HepG2 (cell line): Measurements from ENCODE around the gene TANGO2. TPM values are rescaled to one million over a fixed set of nuclear protein-coding genes. Genes with fewer than 3 reads are reported as not detected.

Experiments used
- KDM2A ChIP-seq: sonication (generic); formaldehyde crosslinking; IDR thresholded peaks from 2 replicates; pipeline ENCODE4 v1.4.0; 2020; ENCODE audit warnings: low read depth, missing genetic modification reagents, borderline replicate concordance
- MTF2 ChIP-seq: sonication (generic); formaldehyde crosslinking; IDR thresholded peaks from 2 replicates; pipeline ENCODE4 v1.5.0; 2020; ENCODE audit warnings: missing genetic modification reagents, borderline replicate concordance
- MYNN ChIP-seq: sonication (generic); formaldehyde crosslinking; IDR thresholded peaks from 2 replicates; pipeline ENCODE4 v1.4.0; 2020; ENCODE audit warnings: mild to moderate bottlenecking, low read depth, missing genetic modification reagents
- NFKBIZ ChIP-seq: IDR thresholded peaks from 2 replicates; pipeline ENCODE4 v1.6.1; 2018; ENCODE audit warnings: missing genetic modification reagents, missing compliant biosample characterization
- NONO ChIP-seq, 2 experiments: fragments of 450-650 bp in 1 of 2; sonication (generic) in 1 of 2; formaldehyde crosslinking in 1 of 2; IDR thresholded peaks in 1 of 2; conservative IDR thresholded peaks in 1 of 2; 2 replicates each; pipeline versions ENCODE4 v1.6.1 to v1.8.0; 2017 to 2022; ENCODE audit warnings: mild to moderate bottlenecking in 1 of 2, missing genetic modification reagents in 1 of 2, moderate library complexity in 1 of 2
- TCF12 ChIP-seq, 2 experiments: fragments of 450-650 bp in 1 of 2; sonication (generic) in 1 of 2; formaldehyde crosslinking in 1 of 2; IDR thresholded peaks; 2 replicates each; pipeline versions ENCODE4 v1.6.1 to v1.8.0; 2017 to 2022; ENCODE audit warnings: antibody characterized with exemption in 1 of 2, mild to moderate bottlenecking in 1 of 2, missing genetic modification reagents in 1 of 2, moderate library complexity in 1 of 2
- ZEB1 ChIP-seq: IDR thresholded peaks from 2 replicates; pipeline ENCODE4 v1.6.1; 2012; ENCODE audit warnings: mild to moderate bottlenecking, low read depth, inconsistent platforms; ENCODE audit not compliant: insufficient replicate concordance
- ZMYM2 ChIP-seq: sonication (generic); formaldehyde crosslinking; IDR thresholded peaks from 2 replicates; pipeline ENCODE4 v1.8.0; 2022; ENCODE audit warnings: mild to moderate bottlenecking, missing genetic modification reagents
- ZNF30 ChIP-seq: sonication (generic); formaldehyde crosslinking; IDR thresholded peaks from 2 replicates; pipeline ENCODE4 v1.5.0; 2020; ENCODE audit warnings: mild to moderate bottlenecking, missing genetic modification reagents
- ZNF460 ChIP-seq: sonication (generic); formaldehyde crosslinking; IDR thresholded peaks from 2 replicates; pipeline ENCODE4 v1.5.1; 2020; ENCODE audit warnings: missing genetic modification reagents, mild to moderate bottlenecking, borderline replicate concordance
- ZNF589 ChIP-seq: sonication (generic); formaldehyde crosslinking; conservative IDR thresholded peaks from 2 replicates; pipeline ENCODE4 v1.8.0; 2022; ENCODE audit warnings: mild to moderate bottlenecking, moderate library complexity, missing genetic modification reagents
- ZNF607 ChIP-seq: sonication (generic); formaldehyde crosslinking; IDR thresholded peaks from 2 replicates; pipeline ENCODE4 v1.5.1; 2020; ENCODE audit warnings: missing genetic modification reagents, mild to moderate bottlenecking, borderline replicate concordance
- ZNF747 ChIP-seq: sonication (generic); formaldehyde crosslinking; IDR thresholded peaks from 2 replicates; pipeline ENCODE4 v1.8.1; 2023; ENCODE audit warnings: missing genetic modification reagents, mild to moderate bottlenecking, borderline replicate concordance
- ZNF780A ChIP-seq: sonication (generic); formaldehyde crosslinking; IDR thresholded peaks from 2 replicates; pipeline ENCODE4 v1.8.0; 2022; ENCODE audit warnings: mild to moderate bottlenecking, missing genetic modification reagents, moderate library complexity
- ZNF816 ChIP-seq: sonication (generic); formaldehyde crosslinking; IDR thresholded peaks from 2 replicates; pipeline ENCODE4 v1.8.0; 2022; ENCODE audit warnings: missing genetic modification reagents, mild to moderate bottlenecking, borderline replicate concordance
- ZSCAN29 ChIP-seq: sonication (generic); formaldehyde crosslinking; conservative IDR thresholded peaks from 2 replicates; pipeline ENCODE4 v1.4.0; 2020; ENCODE audit warnings: mild to moderate bottlenecking, missing genetic modification reagents
- polyA plus RNA-seq, 8 experiments: library from polyadenylated mRNA; depleted of rRNA in 3 of 8; stranded (reverse) in 7 of 8; unstranded in 1 of 8; fragments of >200 nt; fragmentation: Illumina TruSeq in 4 of 8; extraction: Trizol in 4 of 8; gene quantifications; 2 replicates each; pipeline versions ENCODE4 v1.2.1 to v1.2.3, GENCODE V29; 2011 to 2016; ENCODE audit warnings: low read depth in 4 of 8, missing spikeins in 1 of 8, mixed read lengths in 1 of 8; ENCODE audit not compliant: insufficient read depth in 1 of 8
- total RNA-seq, 5 experiments: library from RNA; depleted of rRNA; stranded (reverse); fragments of >200 nt; fragmentation: Illumina TruSeq; extraction: Trizol; gene quantifications; 2 replicates each; pipeline ENCODE4 v1.2.3, GENCODE V29; 2016; ENCODE audit warnings: low read depth in 1 of 5
- TF ChIP-seq, protein P1 (sequence below): sonication (generic); formaldehyde crosslinking; IDR thresholded peaks from 2 replicates; pipeline ENCODE4 v1.4.0; 2020; ENCODE audit warnings: missing genetic modification reagents
- TF ChIP-seq, protein P2 (sequence below): IDR thresholded peaks from 2 replicates; pipeline ENCODE4 v1.6.1; 2016; ENCODE audit warnings: missing compliant biosample characterization, missing genetic modification reagents, borderline replicate concordance
- TF ChIP-seq, protein P3 (sequence below): sonication (generic); formaldehyde crosslinking; IDR thresholded peaks from 2 replicates; pipeline ENCODE4 v1.4.0; 2020; ENCODE audit warnings: missing genetic modification reagents, mild to moderate bottlenecking, borderline replicate concordance
- TF ChIP-seq, protein P4 (sequence below): sonication (generic); formaldehyde crosslinking; IDR thresholded peaks from 2 replicates; pipeline ENCODE4 v1.8.1; 2022; ENCODE audit warnings: mild to moderate bottlenecking, missing genetic modification reagents
- TF ChIP-seq, protein P5 (sequence below): sonication (generic); formaldehyde crosslinking; IDR thresholded peaks from 2 replicates; pipeline ENCODE4 v1.4.0; 2020; ENCODE audit warnings: missing genetic modification reagents, borderline replicate concordance

TANGO2 gene
- total and polyA plus RNA-seq, 2 of the 13 experiments (the other 11 are each of a cell fraction or from before 2014, with no cell fraction given), result 12.9 to 14.8 TPM

DNA sequence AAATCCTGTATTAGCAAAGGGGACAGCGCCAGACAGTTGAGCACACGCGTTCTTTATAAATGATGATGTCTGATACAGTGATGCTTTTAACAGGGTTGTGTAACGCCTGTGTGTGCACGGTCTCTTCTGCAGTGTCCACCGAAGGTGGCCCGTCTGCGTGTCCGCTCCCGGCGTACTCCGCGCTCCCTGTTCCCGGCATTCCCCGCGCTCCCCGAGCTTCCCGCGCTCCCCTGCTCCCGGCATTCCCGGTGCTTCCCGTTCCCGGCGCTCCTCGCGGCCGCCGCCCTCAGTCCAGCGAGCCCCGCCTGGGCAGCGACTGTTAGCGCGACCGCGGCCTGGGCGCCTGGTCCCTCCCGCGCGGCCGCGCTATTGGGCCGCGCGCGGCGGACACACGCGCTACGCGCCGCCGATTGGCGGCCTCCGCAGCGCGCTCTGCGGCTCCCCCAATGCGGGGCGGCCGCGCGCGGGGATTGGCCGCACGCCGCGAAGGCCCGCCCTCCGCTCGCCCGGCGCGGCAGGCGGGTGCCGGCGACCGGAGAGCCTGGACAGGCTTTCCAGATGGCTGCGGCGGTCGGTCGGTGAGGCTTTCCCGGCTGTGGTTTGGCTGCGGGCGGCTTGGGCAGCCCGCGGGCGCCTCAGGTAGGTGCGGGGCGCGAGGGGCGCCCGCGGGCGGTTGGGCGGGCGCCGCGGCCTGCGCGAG is 59.0 kb downstream of the TANGO2 start, which contains the start of gene DGCR8 (continued):
- TF ChIP-seq, protein P1, sequence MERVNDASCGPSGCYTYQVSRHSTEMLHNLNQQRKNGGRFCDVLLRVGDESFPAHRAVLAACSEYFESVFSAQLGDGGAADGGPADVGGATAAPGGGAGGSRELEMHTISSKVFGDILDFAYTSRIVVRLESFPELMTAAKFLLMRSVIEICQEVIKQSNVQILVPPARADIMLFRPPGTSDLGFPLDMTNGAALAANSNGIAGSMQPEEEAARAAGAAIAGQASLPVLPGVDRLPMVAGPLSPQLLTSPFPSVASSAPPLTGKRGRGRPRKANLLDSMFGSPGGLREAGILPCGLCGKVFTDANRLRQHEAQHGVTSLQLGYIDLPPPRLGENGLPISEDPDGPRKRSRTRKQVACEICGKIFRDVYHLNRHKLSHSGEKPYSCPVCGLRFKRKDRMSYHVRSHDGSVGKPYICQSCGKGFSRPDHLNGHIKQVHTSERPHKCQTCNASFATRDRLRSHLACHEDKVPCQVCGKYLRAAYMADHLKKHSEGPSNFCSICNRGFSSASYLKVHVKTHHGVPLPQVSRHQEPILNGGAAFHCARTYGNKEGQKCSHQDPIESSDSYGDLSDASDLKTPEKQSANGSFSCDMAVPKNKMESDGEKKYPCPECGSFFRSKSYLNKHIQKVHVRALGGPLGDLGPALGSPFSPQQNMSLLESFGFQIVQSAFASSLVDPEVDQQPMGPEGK (CRISPR knock-in tag), result peak; percentile 70
- TF ChIP-seq NONO (IDR thresholded peaks at IDR 0.05) (no peak), NONO (CRISPR knock-in tag; conservative IDR thresholded peaks at IDR 0.05) (peak; percentile 88), KDM2A (peak; percentile 96), ZNF30 (no peak), ZEB1 (no peak), ZNF780A (CRISPR knock-in tag) (no peak), TCF12 (IDR thresholded peaks at IDR 0.05) (no peak), TCF12 (CRISPR knock-in tag; IDR thresholded peaks at IDR 0.05) (no peak), NFKBIZ (CRISPR knock-in tag) (peak; percentile 56; the same call in 1 of the 2 replicates), ZNF816 (CRISPR knock-in tag) (no peak), ZNF589 (CRISPR knock-in tag) (peak; percentile 72; the same call in 1 of the 2 replicates), MYNN (CRISPR knock-in tag) (no peak), ZNF607 (peak; percentile 66), ZMYM2 (no peak), MTF2 (no peak), ZNF747 (CRISPR knock-in tag) (peak; percentile 54; the same call in 1 of the 2 replicates), ZSCAN29 (0 out of 2 replicates have a peak, but pooled peaks have one; percentile 38), ZNF460 (CRISPR knock-in tag) (no peak)
- TF ChIP-seq, protein P2, sequence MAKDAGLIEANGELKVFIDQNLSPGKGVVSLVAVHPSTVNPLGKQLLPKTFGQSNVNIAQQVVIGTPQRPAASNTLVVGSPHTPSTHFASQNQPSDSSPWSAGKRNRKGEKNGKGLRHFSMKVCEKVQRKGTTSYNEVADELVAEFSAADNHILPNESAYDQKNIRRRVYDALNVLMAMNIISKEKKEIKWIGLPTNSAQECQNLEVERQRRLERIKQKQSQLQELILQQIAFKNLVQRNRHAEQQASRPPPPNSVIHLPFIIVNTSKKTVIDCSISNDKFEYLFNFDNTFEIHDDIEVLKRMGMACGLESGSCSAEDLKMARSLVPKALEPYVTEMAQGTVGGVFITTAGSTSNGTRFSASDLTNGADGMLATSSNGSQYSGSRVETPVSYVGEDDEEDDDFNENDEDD (CRISPR knock-in tag), result peak; percentile 100
- TF ChIP-seq, protein P3, sequence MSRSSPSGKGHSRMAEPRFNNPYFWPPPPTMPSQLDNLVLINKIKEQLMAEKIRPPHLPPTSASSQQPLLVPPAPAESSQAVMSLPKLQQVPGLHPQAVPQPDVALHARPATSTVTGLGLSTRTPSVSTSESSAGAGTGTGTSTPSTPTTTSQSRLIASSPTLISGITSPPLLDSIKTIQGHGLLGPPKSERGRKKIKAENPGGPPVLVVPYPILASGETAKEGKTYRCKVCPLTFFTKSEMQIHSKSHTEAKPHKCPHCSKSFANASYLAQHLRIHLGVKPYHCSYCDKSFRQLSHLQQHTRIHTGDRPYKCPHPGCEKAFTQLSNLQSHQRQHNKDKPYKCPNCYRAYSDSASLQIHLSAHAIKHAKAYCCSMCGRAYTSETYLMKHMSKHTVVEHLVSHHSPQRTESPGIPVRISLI (CRISPR knock-in tag), result peak; percentile 35; the same call in 1 of the 2 replicates
- TF ChIP-seq, protein P4, sequence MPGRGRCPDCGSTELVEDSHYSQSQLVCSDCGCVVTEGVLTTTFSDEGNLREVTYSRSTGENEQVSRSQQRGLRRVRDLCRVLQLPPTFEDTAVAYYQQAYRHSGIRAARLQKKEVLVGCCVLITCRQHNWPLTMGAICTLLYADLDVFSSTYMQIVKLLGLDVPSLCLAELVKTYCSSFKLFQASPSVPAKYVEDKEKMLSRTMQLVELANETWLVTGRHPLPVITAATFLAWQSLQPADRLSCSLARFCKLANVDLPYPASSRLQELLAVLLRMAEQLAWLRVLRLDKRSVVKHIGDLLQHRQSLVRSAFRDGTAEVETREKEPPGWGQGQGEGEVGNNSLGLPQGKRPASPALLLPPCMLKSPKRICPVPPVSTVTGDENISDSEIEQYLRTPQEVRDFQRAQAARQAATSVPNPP (CRISPR knock-in tag), result peak; percentile 64; the same call in 1 of the 2 replicates
- TF ChIP-seq, protein P5, sequence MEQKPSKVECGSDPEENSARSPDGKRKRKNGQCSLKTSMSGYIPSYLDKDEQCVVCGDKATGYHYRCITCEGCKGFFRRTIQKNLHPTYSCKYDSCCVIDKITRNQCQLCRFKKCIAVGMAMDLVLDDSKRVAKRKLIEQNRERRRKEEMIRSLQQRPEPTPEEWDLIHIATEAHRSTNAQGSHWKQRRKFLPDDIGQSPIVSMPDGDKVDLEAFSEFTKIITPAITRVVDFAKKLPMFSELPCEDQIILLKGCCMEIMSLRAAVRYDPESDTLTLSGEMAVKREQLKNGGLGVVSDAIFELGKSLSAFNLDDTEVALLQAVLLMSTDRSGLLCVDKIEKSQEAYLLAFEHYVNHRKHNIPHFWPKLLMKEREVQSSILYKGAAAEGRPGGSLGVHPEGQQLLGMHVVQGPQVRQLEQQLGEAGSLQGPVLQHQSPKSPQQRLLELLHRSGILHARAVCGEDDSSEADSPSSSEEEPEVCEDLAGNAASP (CRISPR knock-in tag), result peak; percentile 72
